GM12891 (cell line): ENCODE measurements around the gene NPEPPS.

ENCODE experiments used
- POLR2A ChIP-seq: IDR thresholded peaks from 2 replicates; pipeline ENCODE4 v1.6.1; 2011; ENCODE audit warnings: low read depth, low read length, control low read depth
- POLR2AphosphoS5 ChIP-seq: IDR thresholded peaks from 2 replicates; pipeline ENCODE4 v1.6.1; 2011; ENCODE audit warnings: low read depth, low read length, control low read depth
- TAF1 ChIP-seq: IDR thresholded peaks from 2 replicates; pipeline ENCODE4 v1.6.1; 2011; ENCODE audit warnings: low read depth, low read length, control low read depth

DNA sequence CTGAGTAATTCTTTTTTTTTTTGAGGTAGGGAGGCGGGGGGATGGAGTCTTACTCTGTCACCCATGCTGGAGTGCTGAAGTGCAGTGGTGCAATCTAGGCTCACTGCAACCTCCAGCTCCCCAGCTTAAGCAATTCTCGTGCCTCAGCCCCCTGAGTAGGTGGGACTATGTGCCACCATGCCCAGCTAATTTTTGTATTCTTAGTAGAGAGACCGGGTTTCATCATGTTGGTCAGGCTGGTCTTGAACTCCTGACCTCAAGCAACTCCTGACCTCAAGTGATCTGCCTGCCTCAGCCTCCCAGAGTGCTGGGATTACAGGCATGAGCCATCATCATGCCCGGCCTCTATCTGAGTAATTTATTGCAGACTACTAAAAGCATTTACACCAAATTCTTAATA lies 138.2 kb downstream of the NPEPPS start:
- TF ChIP-seq POLR2A (no peak), POLR2AphosphoS5 (no peak), TAF1 (no peak)
